ENCODE measurements around the gene RPS18.

GRCh38 chr6:33276581-33276863, 4.6 kb downstream of the RPS18 start:
- TF ChIP-seq POLR2AphosphoS5 (IDR thresholded peaks at IDR 0.05; ENCODE audit: low read depth, low read length) (no peak), POLR2A (IDR thresholded peaks at IDR 0.05; ENCODE audit: low read depth, low read length) (no peak), TAF1 (IDR thresholded peaks at IDR 0.05; ENCODE audit: low read depth, low read length) (no peak), PAX5 (IDR thresholded peaks at IDR 0.05; ENCODE audit: insufficient read depth, low read length, severe bottlenecking) (no peak), POU2F2 (IDR thresholded peaks at IDR 0.05; ENCODE audit: low read depth, low read length) (no peak)

Data from GM12891 (cell line).